Coronary artery (tissue), 2 donors: Measurements from ENCODE around the gene TRIM4.
A peak's percentile ranks its signal among the peaks of the same experiment; 100 is the strongest.
"Not testable (repeated sequence)": the region's sequence is repeated elsewhere in the genome, so short reads cannot be mapped to it uniquely, and the experiment has no call there.

ENCODE experiments used
- DNase-seq: peaks from one replicate; pipeline ENCODE4 v3.0.0-alpha.2; 2017; ENCODE audit warnings: low spot score
- H3K27ac ChIP-seq, 2 donors: fragments of 200-600 bp; sonication (generic); one replicate each; pipeline ENCODE4 v1.5.1; 2016 to 2019
- H3K4me3 ChIP-seq: fragments of 200-600 bp; sonication (generic); 2 replicates; pipeline ENCODE4 v1.5.1; 2016; ENCODE audit warnings: mild to moderate bottlenecking, moderate library complexity
- CTCF ChIP-seq: fragments of 200-600 bp; sonication (generic); IDR thresholded peaks from one replicate; pipeline ENCODE4 v1.5.1; 2019; ENCODE audit warnings: antibody characterized with exemption

TRIM4 gene

GRCh38 chr7:99918959-99919813 is at the start of gene TRIM4:
TSS of gene TRIM4 (minus strand) at chr7:99919530. CDS start at chr7:99919401, 129 bp downstream.
- TF ChIP-seq CTCF, result no peak
- DNase-seq, result peak; percentile 97
- Histone ChIP-seq H3K27ac (peak within 1 kb of the TSS; percentile 93 to 98), H3K4me3 (peak within 1 kb of the TSS; percentile 95)

GRCh38 chr7:99958564-99959227 is 39.4 kb upstream of the TRIM4 start:
- Histone ChIP-seq H3K27ac (no peak overlapping the region), H3K4me3 (no peak overlapping the region)
- no peak for TF ChIP-seq CTCF
- DNase-seq, result no peak

- Histone ChIP-seq H3K27ac (no peak overlapping the region), H3K4me3 (no peak overlapping the region)
- TF ChIP-seq CTCF, result no peak
- no peak for DNase-seq
Measured at GRCh38 chr7:99955247-99955646, 35.9 kb upstream of the TRIM4 start.

GRCh38 chr7:99954643-99955042 is 35.3 kb upstream of the TRIM4 start:
- DNase-seq, H3K27ac ChIP-seq, H3K4me3 ChIP-seq: not testable (repeated sequence)

GRCh38 chr7:99953649-99954048 is 34.3 kb upstream of the TRIM4 start:
- no peak for DNase-seq
- no peak overlapping the region for H3K4me3 ChIP-seq
- TF ChIP-seq CTCF, result no peak
- H3K27ac ChIP-seq, result no peak overlapping the region

- not testable (repeated sequence) for H3K4me3 ChIP-seq, H3K27ac ChIP-seq, DNase-seq
Measured at GRCh38 chr7:99952649-99953048, 33.3 kb upstream of the TRIM4 start.

GRCh38 chr7:99950819-99951218 is 31.5 kb upstream of the TRIM4 start:
- not testable (repeated sequence) for DNase-seq, H3K4me3 ChIP-seq, H3K27ac ChIP-seq

GRCh38 chr7:99949645-99950228 is 30.4 kb upstream of the TRIM4 start:
- H3K4me3 ChIP-seq, result no peak overlapping the region
- H3K27ac ChIP-seq, result no peak overlapping the region
- no peak for TF ChIP-seq CTCF
- no peak for DNase-seq
